Cerebellar cortex (tissue), 1 donor: ENCODE measurements around the gene EVA1A.

Source experiments
- DNase-seq: peaks from one replicate; pipeline ENCODE4 v3.0.0-alpha.2; 2015; ENCODE audit warnings: low spot score

Gene EVA1A

GRCh38 chr2:75540994-75541393 is 19.7 kb downstream of the EVA1A start:
- DNase-seq, result no peak

GRCh38 chr2:75539955-75540716 is 20.6 kb downstream of the EVA1A start:
- DNase-seq, result no peak

- no peak for DNase-seq
Measured at GRCh38 chr2:75538521-75539490, 21.9 kb downstream of the EVA1A start.

- DNase-seq, result no peak
Measured at GRCh38 chr2:75537658-75538057, 23.1 kb downstream of the EVA1A start.

GRCh38 chr2:75533135-75533534 is 27.6 kb downstream of the EVA1A start:
- DNase-seq, result no peak

- no peak for DNase-seq
Measured at GRCh38 chr2:75532488-75532887, 28.3 kb downstream of the EVA1A start.

- no peak for DNase-seq
Measured at GRCh38 chr2:75528221-75528977, 32.3 kb downstream of the EVA1A start.

GRCh38 chr2:75527676-75528075 is 33.1 kb downstream of the EVA1A start:
- no peak for DNase-seq

GRCh38 chr2:75526842-75527241 is 33.9 kb downstream of the EVA1A start:
- no peak for DNase-seq

- no peak for DNase-seq
Measured at GRCh38 chr2:75525434-75526310, 35.1 kb downstream of the EVA1A start.

- DNase-seq, result no peak
Measured at GRCh38 chr2:75524276-75524911, 36.3 kb downstream of the EVA1A start.

GRCh38 chr2:75523313-75524275 is 37.1 kb downstream of the EVA1A start:
- DNase-seq, result no peak

GRCh38 chr2:75522543-75523312 is 38.0 kb downstream of the EVA1A start:
- no peak for DNase-seq

- DNase-seq, result no peak
Measured at GRCh38 chr2:75521225-75521872, 39.4 kb downstream of the EVA1A start.

GRCh38 chr2:75519843-75520242 is 40.9 kb downstream of the EVA1A start:
- DNase-seq, result no peak

- DNase-seq, result no peak
Measured at GRCh38 chr2:75518638-75519465, 41.9 kb downstream of the EVA1A start.

- no peak for DNase-seq
Measured at GRCh38 chr2:75517547-75518230, 43.0 kb downstream of the EVA1A start.
